ENCODE results near the gene EIF4G1. TPM values are rescaled to one million over a fixed set of nuclear protein-coding genes. Genes with fewer than 3 reads are reported as not detected.

Gene EIF4G1
- total and polyA plus RNA-seq, 2 of the 8 experiments (the other 6 are each of a cell fraction or from before 2014, with no cell fraction given), result 318 to 473 TPM

DNA sequence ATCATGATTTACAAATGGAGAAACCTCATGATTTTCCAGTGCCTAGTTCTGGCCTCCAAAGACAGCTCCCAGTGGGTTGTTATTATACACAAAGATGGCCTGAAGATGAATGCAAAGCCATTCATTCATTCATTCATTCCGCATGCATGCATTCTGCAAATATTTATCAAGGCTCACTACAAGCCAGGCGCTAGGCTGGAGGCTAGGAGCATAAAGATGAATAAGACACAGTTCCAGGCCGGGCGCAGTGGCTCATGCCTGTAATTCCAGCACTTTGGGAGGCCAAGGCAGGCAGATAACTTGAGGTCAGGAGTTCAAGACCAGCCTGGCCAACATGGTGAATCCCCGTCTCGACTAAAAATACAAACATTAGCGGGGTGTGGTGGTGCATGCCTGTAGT, 17.8 kb upstream of the EIF4G1 start:
- H4K91ac ChIP-seq (replicated peaks; ENCODE audit: insufficient read length, low read length), result no peak overlapping the region
- peaks cover 8 to 17% of the 10 kb centered on the region in 2 experiments for H3K79me2 ChIP-seq (ENCODE audit: control insufficient read depth in 1 of 2, insufficient read depth in 2 of 2, low read length in 2 of 2)
- H2BK12ac ChIP-seq (ENCODE audit: low read depth, low read length), result no peak overlapping the region
- no peak overlapping the region for H3K9ac ChIP-seq (replicated peaks in 1 of 4; ENCODE audit: extremely low read depth in 1 of 4, low read depth in 3 of 4, low read length in 3 of 4)
- H3K23ac ChIP-seq (ENCODE audit: insufficient read length), result no peak overlapping the region
- no peak overlapping the region for H3K27ac ChIP-seq (ENCODE audit: low read depth, low read length)
- peaks cover 5 to 15% (median 11%) of the 10 kb centered on the region in 4 experiments for H3K36me3 ChIP-seq (ENCODE audit: control insufficient read depth in 2 of 4, insufficient read depth in 4 of 4, low read length in 3 of 4)
- no peaks in the 10 kb centered on the region for H3K9me3 ChIP-seq (ENCODE audit: insufficient read depth in 2 of 2, low read depth in 1 of 2, low read length in 1 of 2)
- peaks cover 0 to 7% (median 2%) of the 10 kb centered on the region in 4 experiments; a peak in 4 of 7 replicates for H3K4me1 ChIP-seq (replicated peaks in 1 of 4; ENCODE audit: control insufficient read depth in 3 of 4, insufficient read depth in 4 of 4, low read length in 3 of 4)
- 88% methylated on average over 6 of the region's 7 CpGs; no CpG with 5 or more reads in 1 of the 2 experiments for WGBS, 2 experiments (ENCODE audit: extremely low coverage in 1 of 2, insufficient coverage in 1 of 2, insufficient read length in 1 of 2, insufficient replicate concordance in 2 of 2, low coverage in 1 of 2, low lambda C conversion rate in 2 of 2, missing lambda C conversion rate in 1 of 2)
- no peaks in the 10 kb centered on the region for H3K27me3 ChIP-seq (replicated peaks in 1 of 4; ENCODE audit: control insufficient read depth in 3 of 4, extremely low read depth in 1 of 4, insufficient read depth in 3 of 4, low read length in 3 of 4)
- no peak overlapping the region for H4K8ac ChIP-seq (ENCODE audit: extremely low read depth, insufficient read depth, low read length)
- POLR2A ChIA-PET (ENCODE audit: partially characterized antibody), result interaction anchor here (1.5 kb wide), 1 partner anchor 66 kb away, joined by 3 read pairs; no protein-coding TSS in a partner anchor
- H4K5ac ChIP-seq (ENCODE audit: insufficient read length, low read depth, low read length), result no peak overlapping the region
- H2AK5ac ChIP-seq (ENCODE audit: low read depth, low read length), result no peak overlapping the region
- H2BK120ac ChIP-seq (replicated peaks; ENCODE audit: low read depth, low read length), result no peak overlapping the region
- peaks cover 8% of the 10 kb centered on the region; the same call in 1 of the 2 replicates for H3K79me1 ChIP-seq (ENCODE audit: low read depth, low read length)
- no peak overlapping the region for H2AFZ ChIP-seq (ENCODE audit: low read length)
- FAIRE-seq (no peak), DNase-seq (ENCODE audit: low read depth in 1 of 2, low spot score in 2 of 2) (no peak)
- H3K56ac ChIP-seq (replicated peaks; ENCODE audit: insufficient read length, low read depth, low read length), result no peak overlapping the region
- H3K18ac ChIP-seq (ENCODE audit: extremely low read depth, low read length), result no peak overlapping the region
- H3K23me2 ChIP-seq (ENCODE audit: low read depth, low read length), result peaks cover 10% of the 10 kb centered on the region
- peaks cover 0 to 6% of the 10 kb centered on the region in 2 experiments for H4K20me1 ChIP-seq (replicated peaks in 1 of 2; ENCODE audit: control insufficient read depth in 1 of 2, insufficient read depth in 2 of 2, low read length in 2 of 2)
- H3K4me3 ChIP-seq (ENCODE audit: extremely low read depth in 1 of 4, insufficient read depth in 2 of 4, low read depth in 3 of 4, low read length in 4 of 4), result no peak overlapping the region
- H3K4ac ChIP-seq (replicated peaks; ENCODE audit: insufficient read length, low read depth, low read length), result no peak overlapping the region
- H3K14ac ChIP-seq (ENCODE audit: insufficient read length), result no peak overlapping the region
- CTCF ChIA-PET (ENCODE audit: partially characterized antibody), result interaction anchor here (0.6 to 8.3 kb wide), 2 partner anchors 70 to 451 kb away, joined by 3 to 52 read pairs; partner anchors contain the start of gene VWA5B2
- no peak overlapping the region for H2BK5ac ChIP-seq (ENCODE audit: low read depth, low read length)
- no peak overlapping the region for H2BK20ac ChIP-seq (ENCODE audit: low read length)
- H2BK15ac ChIP-seq (ENCODE audit: low read length), result no peak overlapping the region
- H3K4me2 ChIP-seq (ENCODE audit: insufficient read depth in 1 of 2, low read depth in 2 of 2, low read length in 2 of 2), result no peak overlapping the region
- TF ChIP-seq RBBP5 (IDR thresholded peaks at IDR 0.05; ENCODE audit: borderline replicate concordance, low read depth, low read length), result no peak
- TF ChIP-seq SP2 (IDR thresholded peaks at IDR 0.05; ENCODE audit: low read length), result no peak
- no peak for TF ChIP-seq TBP (IDR thresholded peaks at IDR 0.05; ENCODE audit: low read depth, low read length)
- no peak for TF ChIP-seq HDAC6 (IDR thresholded peaks at IDR 0.05; ENCODE audit: low read depth, low read length)
- no peak for TF ChIP-seq ASH2L (IDR thresholded peaks at IDR 0.05; ENCODE audit: low read length)
- TF ChIP-seq BCL11A (IDR thresholded peaks at IDR 0.05; ENCODE audit: low read depth in 2 of 2, low read length in 2 of 2), result no peak
- TF ChIP-seq RFX5 (IDR thresholded peaks at IDR 0.05; ENCODE audit: borderline replicate concordance, low read depth, low read length), result no peak
- TF ChIP-seq MAFK (IDR thresholded peaks at IDR 0.05; ENCODE audit: low read depth, low read length), result no peak
- no peak for TF ChIP-seq BACH1 (IDR thresholded peaks at IDR 0.05; ENCODE audit: low read length)
- TF ChIP-seq, protein P1, sequence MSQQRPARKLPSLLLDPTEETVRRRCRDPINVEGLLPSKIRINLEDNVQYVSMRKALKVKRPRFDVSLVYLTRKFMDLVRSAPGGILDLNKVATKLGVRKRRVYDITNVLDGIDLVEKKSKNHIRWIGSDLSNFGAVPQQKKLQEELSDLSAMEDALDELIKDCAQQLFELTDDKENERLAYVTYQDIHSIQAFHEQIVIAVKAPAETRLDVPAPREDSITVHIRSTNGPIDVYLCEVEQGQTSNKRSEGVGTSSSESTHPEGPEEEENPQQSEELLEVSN (IDR thresholded peaks at IDR 0.05), result no peak
- TF ChIP-seq TCF12 (IDR thresholded peaks at IDR 0.05; ENCODE audit: low read depth, low read length), result no peak
- TF ChIP-seq CBX8 (IDR thresholded peaks at IDR 0.05; ENCODE audit: borderline replicate concordance, low read depth, low read length), result no peak
- no peak for TF ChIP-seq GTF2F1 (IDR thresholded peaks at IDR 0.05; ENCODE audit: borderline replicate concordance, low read depth, low read length)
- TF ChIP-seq, protein P2, sequence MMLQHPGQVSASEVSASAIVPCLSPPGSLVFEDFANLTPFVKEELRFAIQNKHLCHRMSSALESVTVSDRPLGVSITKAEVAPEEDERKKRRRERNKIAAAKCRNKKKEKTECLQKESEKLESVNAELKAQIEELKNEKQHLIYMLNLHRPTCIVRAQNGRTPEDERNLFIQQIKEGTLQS (IDR thresholded peaks at IDR 0.05; ENCODE audit: insufficient read depth, low read depth, low read length), result no peak

Data from H1 (cell line).